ENCODE results near the gene SMC3.

Gene SMC3

DNA sequence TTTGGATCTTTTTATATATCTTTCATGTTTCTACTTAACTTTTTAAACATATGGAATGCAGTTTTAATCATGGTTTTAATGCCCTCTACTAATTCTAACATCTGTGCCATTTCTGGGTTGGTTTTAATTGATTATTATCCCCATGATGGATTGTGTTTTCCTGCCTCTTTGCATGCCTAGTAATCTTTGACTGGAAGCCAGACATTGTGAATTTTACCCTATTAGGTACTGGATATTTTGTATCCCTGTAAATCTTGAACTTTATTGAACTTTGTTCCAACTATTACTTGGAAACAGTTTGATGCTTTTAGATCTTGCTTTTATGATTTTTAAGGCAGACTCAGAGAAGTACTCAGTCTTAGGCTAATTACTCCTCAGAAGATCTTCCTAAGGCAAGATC lies 60.7 kb downstream of the SMC3 start:
- in situ Hi-C loops (cut with MboI; ENCODE audit: low pct_unique_long_range_greater_than_20kb, low sequenced_read_pairs, unreplicated experiment): no loop called here
- TF ChIP-seq, protein P1, sequence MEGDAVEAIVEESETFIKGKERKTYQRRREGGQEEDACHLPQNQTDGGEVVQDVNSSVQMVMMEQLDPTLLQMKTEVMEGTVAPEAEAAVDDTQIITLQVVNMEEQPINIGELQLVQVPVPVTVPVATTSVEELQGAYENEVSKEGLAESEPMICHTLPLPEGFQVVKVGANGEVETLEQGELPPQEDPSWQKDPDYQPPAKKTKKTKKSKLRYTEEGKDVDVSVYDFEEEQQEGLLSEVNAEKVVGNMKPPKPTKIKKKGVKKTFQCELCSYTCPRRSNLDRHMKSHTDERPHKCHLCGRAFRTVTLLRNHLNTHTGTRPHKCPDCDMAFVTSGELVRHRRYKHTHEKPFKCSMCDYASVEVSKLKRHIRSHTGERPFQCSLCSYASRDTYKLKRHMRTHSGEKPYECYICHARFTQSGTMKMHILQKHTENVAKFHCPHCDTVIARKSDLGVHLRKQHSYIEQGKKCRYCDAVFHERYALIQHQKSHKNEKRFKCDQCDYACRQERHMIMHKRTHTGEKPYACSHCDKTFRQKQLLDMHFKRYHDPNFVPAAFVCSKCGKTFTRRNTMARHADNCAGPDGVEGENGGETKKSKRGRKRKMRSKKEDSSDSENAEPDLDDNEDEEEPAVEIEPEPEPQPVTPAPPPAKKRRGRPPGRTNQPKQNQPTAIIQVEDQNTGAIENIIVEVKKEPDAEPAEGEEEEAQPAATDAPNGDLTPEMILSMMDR (IDR thresholded peaks at IDR 0.05; ENCODE audit: extremely low read depth, insufficient read depth, missing control alignments): no peak
- DNase-seq (ENCODE audit: low spot score): no peak

DNA sequence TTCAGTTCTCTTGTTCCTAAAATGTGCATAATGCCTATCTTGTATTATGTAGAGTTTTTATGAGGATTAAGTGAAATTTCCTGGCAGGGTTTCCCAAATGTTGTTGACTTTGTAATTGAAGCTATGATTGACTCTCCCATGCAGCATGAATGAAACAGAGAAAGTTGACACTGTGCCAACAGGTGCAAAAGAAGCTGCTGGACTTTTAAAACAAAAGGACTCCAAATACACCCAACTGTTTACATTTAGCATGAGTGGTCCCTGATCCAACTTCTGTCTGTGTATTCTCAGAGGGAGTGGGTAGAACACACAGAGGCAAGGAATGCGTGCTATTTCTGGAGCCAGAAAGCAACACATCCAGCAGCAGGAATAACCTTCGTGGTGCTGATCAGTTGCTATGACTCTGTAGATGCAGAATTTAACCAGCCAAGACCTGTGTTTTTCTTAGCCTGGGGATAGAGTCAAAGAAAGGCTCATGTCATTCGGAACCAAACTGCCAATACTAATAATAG lies 62.2 kb downstream of the SMC3 start:
- TF ChIP-seq, protein P1 (IDR thresholded peaks at IDR 0.05; ENCODE audit: extremely low read depth, insufficient read depth, missing control alignments): no peak
- DNase-seq (ENCODE audit: low spot score): no peak
- in situ Hi-C loops (cut with MboI; ENCODE audit: low pct_unique_long_range_greater_than_20kb, low sequenced_read_pairs, unreplicated experiment): no loop called here

DNA sequence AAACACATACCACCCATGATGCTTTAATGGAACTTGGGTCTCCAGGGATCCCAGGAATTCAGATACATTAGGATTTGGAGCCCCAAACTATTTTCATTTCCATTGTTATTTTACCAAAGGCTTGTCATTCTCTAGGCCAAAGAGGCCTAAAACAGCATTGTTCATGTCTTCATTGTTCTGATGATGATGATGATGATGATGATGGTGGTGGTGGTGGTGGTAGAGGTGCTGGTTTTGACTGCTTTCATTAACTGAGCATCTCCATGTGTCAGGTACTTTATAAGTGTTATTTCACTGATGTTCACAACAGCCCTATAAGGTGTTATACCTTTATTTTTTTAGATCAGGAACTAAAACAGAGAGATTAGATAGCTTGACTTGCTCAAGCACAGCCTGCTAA lies 64.4 kb downstream of the SMC3 start:
- no peak for DNase-seq (ENCODE audit: low spot score)
- in situ Hi-C loops (cut with MboI; ENCODE audit: low pct_unique_long_range_greater_than_20kb, low sequenced_read_pairs, unreplicated experiment): no loop called here

DNA sequence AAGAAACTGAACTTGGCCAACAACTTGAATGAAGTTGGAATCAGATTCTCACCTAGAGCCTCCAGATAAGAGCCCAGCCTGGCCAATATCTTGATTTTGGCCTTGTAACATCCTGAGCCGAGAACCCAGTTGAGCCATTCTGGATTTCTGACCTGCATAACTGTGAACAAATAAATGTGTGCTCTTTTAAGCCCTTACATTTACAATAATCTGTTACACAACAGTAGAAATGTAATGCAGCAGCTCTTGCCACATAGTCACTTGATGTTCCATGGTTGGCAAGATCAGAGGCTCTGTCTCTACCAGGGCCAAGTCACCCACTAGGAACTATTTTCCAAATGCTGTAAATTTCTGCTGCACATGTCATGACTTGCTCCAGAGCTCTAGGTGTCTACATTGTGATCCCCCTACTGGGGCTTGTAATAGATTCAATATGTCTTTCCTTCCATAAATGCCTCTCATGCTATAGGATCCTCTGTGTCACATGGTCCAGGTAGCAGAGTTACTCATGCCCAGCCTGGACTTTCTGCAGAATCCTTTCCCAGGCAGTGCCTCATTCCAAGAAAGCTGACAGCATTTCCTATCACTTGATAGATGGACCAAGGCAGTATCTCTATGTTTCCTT lies 65.2 kb downstream of the SMC3 start:
- no peak for DNase-seq (ENCODE audit: low spot score)

More for the DNA sequence above, 64.4 kb downstream of the SMC3 start:
- TF ChIP-seq, protein P1 (IDR thresholded peaks at IDR 0.05; ENCODE audit: extremely low read depth, insufficient read depth, missing control alignments): no peak

DNA sequence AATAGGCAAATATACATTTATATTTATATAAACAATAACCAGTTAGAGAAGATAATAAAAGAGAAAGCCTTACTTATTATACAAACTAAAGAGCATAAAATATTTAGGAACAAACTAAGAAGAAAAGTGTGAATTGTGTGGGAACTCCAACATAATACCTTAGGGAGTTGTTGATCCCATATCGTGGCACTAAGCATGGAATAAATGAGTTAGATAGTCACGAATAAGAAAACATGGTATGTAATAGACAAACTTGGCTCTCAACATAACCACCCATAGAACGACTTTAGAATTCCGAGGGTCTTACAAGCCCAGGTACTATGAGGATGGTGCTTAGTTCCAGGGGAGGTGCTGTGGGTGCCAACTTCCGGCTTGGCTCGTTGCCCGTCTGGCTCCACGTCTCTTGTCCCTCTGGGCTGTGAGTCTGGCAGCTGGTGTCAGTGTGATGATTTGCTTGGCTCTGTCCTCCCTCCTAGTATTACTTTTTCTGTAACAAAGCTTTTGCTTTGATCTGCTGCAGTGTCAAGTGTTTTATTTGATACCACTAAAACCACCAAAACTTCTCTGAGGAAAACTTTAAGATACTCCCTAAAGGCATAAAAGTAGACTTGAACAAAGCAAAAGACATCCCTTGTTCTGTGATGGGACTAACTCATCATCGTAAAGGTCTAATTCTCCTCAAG lies 67.2 kb downstream of the SMC3 start:
- no peak for DNase-seq (ENCODE audit: low spot score)
- in situ Hi-C loops (cut with MboI; ENCODE audit: low pct_unique_long_range_greater_than_20kb, low sequenced_read_pairs, unreplicated experiment): no loop called here
- TF ChIP-seq, protein P1 (IDR thresholded peaks at IDR 0.05; ENCODE audit: extremely low read depth, insufficient read depth, missing control alignments): no peak

More for the DNA sequence above, 65.2 kb downstream of the SMC3 start:
- TF ChIP-seq, protein P1 (IDR thresholded peaks at IDR 0.05; ENCODE audit: extremely low read depth, insufficient read depth, missing control alignments): no peak
- in situ Hi-C loops (cut with MboI; ENCODE audit: low pct_unique_long_range_greater_than_20kb, low sequenced_read_pairs, unreplicated experiment): no loop called here

DNA sequence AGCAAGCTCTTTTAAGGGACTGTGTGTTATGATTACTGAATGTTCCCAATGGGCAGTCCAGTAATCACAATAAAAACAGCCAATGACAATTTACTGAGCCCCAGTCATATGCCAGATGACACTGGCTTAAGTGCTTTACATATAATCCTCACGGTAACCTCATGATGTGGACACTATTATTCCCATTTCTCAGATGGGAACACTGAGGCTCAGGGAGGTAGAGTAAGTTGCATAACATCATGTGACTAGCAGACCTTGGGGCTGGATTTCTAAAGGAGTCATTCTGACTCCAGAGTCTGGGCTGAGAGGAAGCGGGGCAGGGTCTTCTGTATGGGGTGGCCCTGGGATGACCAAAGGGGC lies 69.1 kb downstream of the SMC3 start:
- TF ChIP-seq, protein P1 (IDR thresholded peaks at IDR 0.05; ENCODE audit: extremely low read depth, insufficient read depth, missing control alignments): no peak
- no peak for DNase-seq (ENCODE audit: low spot score)
- in situ Hi-C loops (cut with MboI; ENCODE audit: low pct_unique_long_range_greater_than_20kb, low sequenced_read_pairs, unreplicated experiment): no loop called here
